OCI-LY3 (cell line): ENCODE measurements around the gene PLA2G2A.

Experiments used
- H2AFZ ChIP-seq: fragments of 200-600, 300-600 bp; shearing (Covaris generic); 2 replicates; pipeline ENCODE4 v1.6.0; 2014; ENCODE audit warnings: antibody characterized with exemption, low read depth, low read length
- H3K27ac ChIP-seq: fragments of 200-600, 300-600 bp; sonication (generic); 2 replicates; pipeline ENCODE4 v1.5.1; 2014; ENCODE audit warnings: mild to moderate bottlenecking, low read length, moderate library complexity, mixed read lengths
- H3K27me3 ChIP-seq: fragments of 200-600, 300-600 bp; sonication (generic); 2 replicates; pipeline ENCODE4 v1.6.1; 2014; ENCODE audit warnings: low read depth, low read length, mixed read lengths
- H3K36me3 ChIP-seq: fragments of 200-600, 300-600 bp; sonication (generic); replicated peaks from 2 replicates; pipeline ENCODE3; 2014; ENCODE audit warnings: low read depth, low read length, mixed read lengths
- H3K4me1 ChIP-seq: fragments of 300-600, 200-600 bp; sonication (generic); 2 replicates; pipeline ENCODE4 v1.6.1; 2014; ENCODE audit warnings: low read length, mixed read lengths
- H3K4me2 ChIP-seq: fragments of 200-600, 300-600 bp; sonication (generic); 2 replicates; pipeline ENCODE4 v1.6.1; 2014; ENCODE audit warnings: low read length, mixed read lengths
- H3K4me3 ChIP-seq: fragments of 300-600, 200-600 bp; sonication (generic); 2 replicates; pipeline ENCODE4 v1.5.1; 2014; ENCODE audit warnings: antibody characterized with exemption, mild to moderate bottlenecking, low read length, moderate library complexity
- H3K79me2 ChIP-seq: fragments of 300-600, 200-600 bp; shearing (Covaris generic); 2 replicates; pipeline ENCODE4 v1.6.1; 2014; ENCODE audit warnings: mild to moderate bottlenecking, low read length, mixed read lengths
- H3K9ac ChIP-seq: fragments of 300-600, 200-600 bp; shearing (Covaris generic); 2 replicates; pipeline ENCODE4 v1.6.0; 2014; ENCODE audit warnings: mild to moderate bottlenecking, low read length, moderate library complexity
- H3K9me3 ChIP-seq: fragments of 200-600, 300-600 bp; shearing (Covaris generic); 2 replicates; pipeline ENCODE4 v1.6.1; 2014; ENCODE audit warnings: low read length, mixed read lengths; ENCODE audit not compliant: insufficient read depth
- H4K20me1 ChIP-seq: fragments of 200-600, 300-600 bp; sonication (generic); 2 replicates; pipeline ENCODE4 v1.6.1; 2016; ENCODE audit warnings: low read length, mixed read lengths; ENCODE audit not compliant: insufficient read depth
- CTCF ChIP-seq: fragments of 200-600, 300-600 bp; sonication (generic); IDR thresholded peaks from 2 replicates; pipeline ENCODE4 v1.5.1; 2014; ENCODE audit warnings: antibody characterized with exemption, low read length, low read depth
- EZH2phosphoT487 ChIP-seq: fragments of 200-600 bp; shearing (Covaris generic); IDR thresholded peaks from 2 replicates; pipeline ENCODE4 v1.6.1; 2018; ENCODE audit warnings: antibody characterized with exemption, mixed run types, low read depth

The PLA2G2A gene

DNA sequence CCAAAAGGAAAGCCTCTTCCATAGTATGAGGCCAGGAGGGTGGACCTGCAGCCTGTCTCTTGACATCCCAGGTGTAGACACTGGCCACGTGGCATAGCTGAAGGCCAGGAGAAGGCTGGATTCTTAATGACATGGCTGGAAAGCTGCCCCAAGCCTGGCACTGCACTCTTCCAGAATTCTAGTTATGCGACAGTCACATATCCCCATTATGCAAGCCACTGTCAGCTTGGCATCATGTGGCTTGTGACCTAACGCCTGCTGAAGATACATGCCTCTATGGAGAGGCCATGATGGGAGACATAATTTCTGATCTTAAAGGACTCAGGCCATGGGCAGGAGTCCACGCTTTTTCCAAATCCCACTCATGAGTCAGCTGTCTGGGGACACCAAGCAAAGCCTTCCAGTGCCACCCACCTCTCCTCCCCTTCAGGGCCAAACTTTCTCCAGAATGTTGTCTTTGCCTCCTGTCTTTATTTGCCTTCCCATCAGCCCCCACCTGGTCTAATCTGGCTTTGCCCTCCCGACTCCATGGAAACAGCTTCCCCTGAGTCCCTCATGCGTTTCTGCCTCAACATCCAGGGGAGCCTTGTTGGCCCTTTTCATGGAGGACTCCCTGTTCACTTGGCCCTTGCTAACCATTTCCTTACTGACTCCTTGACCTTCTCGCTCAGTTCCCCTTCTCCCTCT, 3.0 kb downstream of the PLA2G2A start:
- Histone ChIP-seq H3K4me2 (no peak overlapping the region), H3K9ac (no peak overlapping the region), H3K79me2 (no peaks in the 10 kb centered on the region), H3K4me3 (no peak overlapping the region), H3K36me3 (no peaks in the 10 kb centered on the region), H3K9me3 (no peaks in the 10 kb centered on the region), H3K4me1 (no peaks in the 10 kb centered on the region), H3K27me3 (no peaks in the 10 kb centered on the region), H2AFZ (no peak overlapping the region), H4K20me1 (no peaks in the 10 kb centered on the region), H3K27ac (no peak overlapping the region)
- no peak for TF ChIP-seq EZH2phosphoT487
- TF ChIP-seq CTCF: no peak

- Histone ChIP-seq H3K4me2 (no peak overlapping the region), H3K79me2 (no peaks in the 10 kb centered on the region), H3K36me3 (no peaks in the 10 kb centered on the region), H3K9me3 (no peaks in the 10 kb centered on the region), H4K20me1 (no peaks in the 10 kb centered on the region), H3K4me3 (no peak overlapping the region), H3K27ac (no peak overlapping the region), H2AFZ (no peak overlapping the region), H3K4me1 (no peaks in the 10 kb centered on the region), H3K9ac (no peak overlapping the region), H3K27me3 (no peaks in the 10 kb centered on the region)
- no peak for TF ChIP-seq EZH2phosphoT487
- TF ChIP-seq CTCF: no peak
Measured at GRCh38 chr1:19975423-19976193, 3.8 kb downstream of the PLA2G2A start.

DNA sequence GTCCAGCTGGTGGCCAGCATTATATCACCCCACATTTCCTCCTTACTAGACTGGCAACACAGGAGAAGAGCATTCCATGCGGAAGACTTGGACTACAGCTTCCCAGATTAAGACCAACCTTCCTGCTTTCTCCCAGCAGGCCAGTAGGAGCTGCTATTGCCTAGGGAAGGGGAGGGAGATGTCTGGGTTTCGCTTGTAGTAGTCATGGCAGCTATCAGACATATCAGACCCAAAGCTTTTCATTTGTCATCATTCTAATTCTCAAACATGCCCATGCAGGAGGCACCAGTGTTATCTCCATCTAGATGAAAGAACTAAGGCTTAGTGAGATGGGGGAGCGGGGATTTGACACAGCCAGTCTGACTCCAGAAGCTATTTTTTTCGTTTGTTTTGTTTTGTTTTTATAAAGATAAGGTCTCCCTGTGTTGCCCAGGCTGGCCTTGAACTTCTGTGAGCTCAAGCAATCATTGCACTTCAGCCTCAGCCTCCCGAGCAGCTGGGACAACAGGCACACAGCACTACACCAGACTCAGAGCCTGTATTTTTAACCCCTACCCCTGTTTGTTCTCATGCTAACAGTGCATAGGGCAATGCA, 4.5 kb downstream of the PLA2G2A start:
- no peaks in the 10 kb centered on the region for H3K9me3 ChIP-seq
- no peak overlapping the region for H3K4me3 ChIP-seq
- no peak overlapping the region for H3K9ac ChIP-seq
- TF ChIP-seq EZH2phosphoT487: no peak
- TF ChIP-seq CTCF: peak; percentile 61
- H3K4me2 ChIP-seq: no peak overlapping the region
- H3K27ac ChIP-seq: no peak overlapping the region
- no peak overlapping the region for H2AFZ ChIP-seq
- H4K20me1 ChIP-seq: no peaks in the 10 kb centered on the region
- H3K27me3 ChIP-seq: no peaks in the 10 kb centered on the region
- H3K4me1 ChIP-seq: no peaks in the 10 kb centered on the region
- no peaks in the 10 kb centered on the region for H3K36me3 ChIP-seq
- H3K79me2 ChIP-seq: no peaks in the 10 kb centered on the region

DNA sequence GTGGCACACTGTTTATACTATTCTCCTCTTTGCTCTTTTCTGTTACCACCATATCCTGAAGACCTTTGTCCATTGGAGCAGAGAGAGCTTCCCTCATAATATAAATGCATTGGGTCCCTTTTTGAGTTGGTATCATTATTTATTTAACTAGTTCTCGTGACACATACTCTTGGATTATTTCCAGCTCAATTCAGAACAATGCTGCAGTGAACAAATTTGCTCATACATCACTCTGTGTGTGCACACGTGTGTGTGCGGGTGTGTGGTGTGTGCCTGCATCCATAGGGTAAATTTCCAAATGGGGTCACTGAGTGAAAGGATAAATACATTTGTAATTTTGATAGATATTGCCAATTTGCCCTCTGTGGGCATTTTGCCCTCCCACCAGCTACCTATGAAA, 5.8 kb downstream of the PLA2G2A start:
- Histone ChIP-seq H3K9me3 (no peaks in the 10 kb centered on the region), H3K27ac (no peak overlapping the region), H3K4me1 (no peaks in the 10 kb centered on the region), H3K79me2 (no peaks in the 10 kb centered on the region), H4K20me1 (no peaks in the 10 kb centered on the region), H3K36me3 (no peaks in the 10 kb centered on the region), H2AFZ (no peak overlapping the region), H3K4me2 (no peak overlapping the region), H3K27me3 (no peaks in the 10 kb centered on the region), H3K4me3 (no peak overlapping the region), H3K9ac (no peak overlapping the region)
- no peak for TF ChIP-seq EZH2phosphoT487
- no peak for TF ChIP-seq CTCF
